ENCODE results near the gene ATXN8OS.

Gene ATXN8OS
- total RNA-seq: 0 reads per million in 3 donors

GRCh38 chr13:70107498-70108281 is at the start of gene ATXN8OS:
Gene ATXN8OS, plus strand, starts transcription at chr13:70107826.
- no peaks in the 10 kb centered on the region for H3K36me3 ChIP-seq (ENCODE audit: control insufficient read depth, insufficient read depth, low read length)
- H3K27me3 ChIP-seq (replicated peaks; ENCODE audit: control insufficient read depth, insufficient read depth, low read length, poor library complexity, severe bottlenecking): no peaks in the 10 kb centered on the region
- H3K27ac ChIP-seq (ENCODE audit: insufficient read depth, low read length, poor library complexity, severe bottlenecking): no peak within 1 kb of the TSS
- no peak for DNase-seq
- H3K4me1 ChIP-seq (ENCODE audit: control insufficient read depth, insufficient read depth, low read length, poor library complexity, severe bottlenecking): no peaks in the 10 kb centered on the region
- no peak within 1 kb of the TSS for H3K4me3 ChIP-seq (ENCODE audit: insufficient read depth, low read depth, low read length, poor library complexity, severe bottlenecking)
- no peaks in the 10 kb centered on the region for H3K9me3 ChIP-seq (ENCODE audit: control insufficient read depth, low read length)

- no peak overlapping the region for H3K4me3 ChIP-seq (ENCODE audit: insufficient read depth, low read depth, low read length, poor library complexity, severe bottlenecking)
- H3K27ac ChIP-seq (ENCODE audit: insufficient read depth, low read length, poor library complexity, severe bottlenecking): no peak overlapping the region
- H3K36me3 ChIP-seq (ENCODE audit: control insufficient read depth, insufficient read depth, low read length): no peaks in the 10 kb centered on the region
- no peaks in the 10 kb centered on the region for H3K9me3 ChIP-seq (ENCODE audit: control insufficient read depth, low read length)
- no peaks in the 10 kb centered on the region for H3K4me1 ChIP-seq (ENCODE audit: control insufficient read depth, insufficient read depth, low read length, poor library complexity, severe bottlenecking)
- DNase-seq: no peak
- H3K27me3 ChIP-seq (replicated peaks; ENCODE audit: control insufficient read depth, insufficient read depth, low read length, poor library complexity, severe bottlenecking): no peaks in the 10 kb centered on the region
Measured at GRCh38 chr13:70080012-70080411, 27.6 kb upstream of the ATXN8OS start.

- Histone ChIP-seq H3K36me3 (ENCODE audit: control insufficient read depth, insufficient read depth, low read length) (no peaks in the 10 kb centered on the region), H3K9me3 (ENCODE audit: control insufficient read depth, low read length) (no peaks in the 10 kb centered on the region), H3K27me3 (replicated peaks; ENCODE audit: control insufficient read depth, insufficient read depth, low read length, poor library complexity, severe bottlenecking) (no peaks in the 10 kb centered on the region), H3K4me3 (ENCODE audit: insufficient read depth, low read depth, low read length, poor library complexity, severe bottlenecking) (no peak overlapping the region), H3K27ac (ENCODE audit: insufficient read depth, low read length, poor library complexity, severe bottlenecking) (no peak overlapping the region), H3K4me1 (ENCODE audit: control insufficient read depth, insufficient read depth, low read length, poor library complexity, severe bottlenecking) (no peaks in the 10 kb centered on the region)
- DNase-seq: no peak
Measured at GRCh38 chr13:70087247-70087646, 20.4 kb upstream of the ATXN8OS start.

- Histone ChIP-seq H3K9me3 (ENCODE audit: control insufficient read depth, low read length) (no peaks in the 10 kb centered on the region), H3K4me1 (ENCODE audit: control insufficient read depth, insufficient read depth, low read length, poor library complexity, severe bottlenecking) (no peaks in the 10 kb centered on the region), H3K36me3 (ENCODE audit: control insufficient read depth, insufficient read depth, low read length) (no peaks in the 10 kb centered on the region), H3K27me3 (replicated peaks; ENCODE audit: control insufficient read depth, insufficient read depth, low read length, poor library complexity, severe bottlenecking) (no peaks in the 10 kb centered on the region), H3K27ac (ENCODE audit: insufficient read depth, low read length, poor library complexity, severe bottlenecking) (no peak overlapping the region), H3K4me3 (ENCODE audit: insufficient read depth, low read depth, low read length, poor library complexity, severe bottlenecking) (no peak overlapping the region)
- no peak for DNase-seq
Measured at GRCh38 chr13:70088926-70089325, 18.7 kb upstream of the ATXN8OS start.

- no peaks in the 10 kb centered on the region for H3K36me3 ChIP-seq (ENCODE audit: control insufficient read depth, insufficient read depth, low read length)
- no peak overlapping the region for H3K27ac ChIP-seq (ENCODE audit: insufficient read depth, low read length, poor library complexity, severe bottlenecking)
- H3K4me1 ChIP-seq (ENCODE audit: control insufficient read depth, insufficient read depth, low read length, poor library complexity, severe bottlenecking): no peaks in the 10 kb centered on the region
- no peak for DNase-seq
- no peaks in the 10 kb centered on the region for H3K9me3 ChIP-seq (ENCODE audit: control insufficient read depth, low read length)
- no peaks in the 10 kb centered on the region for H3K27me3 ChIP-seq (replicated peaks; ENCODE audit: control insufficient read depth, insufficient read depth, low read length, poor library complexity, severe bottlenecking)
- H3K4me3 ChIP-seq (ENCODE audit: insufficient read depth, low read depth, low read length, poor library complexity, severe bottlenecking): no peak overlapping the region
Measured at GRCh38 chr13:70090036-70090723, 17.4 kb upstream of the ATXN8OS start.

- no peak overlapping the region for H3K4me3 ChIP-seq (ENCODE audit: insufficient read depth, low read depth, low read length, poor library complexity, severe bottlenecking)
- no peak overlapping the region for H3K27ac ChIP-seq (ENCODE audit: insufficient read depth, low read length, poor library complexity, severe bottlenecking)
- H3K27me3 ChIP-seq (replicated peaks; ENCODE audit: control insufficient read depth, insufficient read depth, low read length, poor library complexity, severe bottlenecking): no peaks in the 10 kb centered on the region
- no peaks in the 10 kb centered on the region for H3K9me3 ChIP-seq (ENCODE audit: control insufficient read depth, low read length)
- H3K4me1 ChIP-seq (ENCODE audit: control insufficient read depth, insufficient read depth, low read length, poor library complexity, severe bottlenecking): no peaks in the 10 kb centered on the region
- H3K36me3 ChIP-seq (ENCODE audit: control insufficient read depth, insufficient read depth, low read length): no peaks in the 10 kb centered on the region
- no peak for DNase-seq
Measured at GRCh38 chr13:70098669-70099068, 9.0 kb upstream of the ATXN8OS start.

- Histone ChIP-seq H3K36me3 (ENCODE audit: control insufficient read depth, insufficient read depth, low read length) (no peaks in the 10 kb centered on the region), H3K4me1 (ENCODE audit: control insufficient read depth, insufficient read depth, low read length, poor library complexity, severe bottlenecking) (no peaks in the 10 kb centered on the region), H3K9me3 (ENCODE audit: control insufficient read depth, low read length) (no peaks in the 10 kb centered on the region), H3K4me3 (ENCODE audit: insufficient read depth, low read depth, low read length, poor library complexity, severe bottlenecking) (no peak overlapping the region), H3K27ac (ENCODE audit: insufficient read depth, low read length, poor library complexity, severe bottlenecking) (no peak overlapping the region), H3K27me3 (replicated peaks; ENCODE audit: control insufficient read depth, insufficient read depth, low read length, poor library complexity, severe bottlenecking) (no peaks in the 10 kb centered on the region)
- DNase-seq: no peak
Measured at GRCh38 chr13:70104481-70104880, 3.1 kb upstream of the ATXN8OS start.

- H3K27ac ChIP-seq (ENCODE audit: insufficient read depth, low read length, poor library complexity, severe bottlenecking): no peak overlapping the region
- H3K4me1 ChIP-seq (ENCODE audit: control insufficient read depth, insufficient read depth, low read length, poor library complexity, severe bottlenecking): no peaks in the 10 kb centered on the region
- no peak overlapping the region for H3K4me3 ChIP-seq (ENCODE audit: insufficient read depth, low read depth, low read length, poor library complexity, severe bottlenecking)
- DNase-seq: no peak
- H3K36me3 ChIP-seq (ENCODE audit: control insufficient read depth, insufficient read depth, low read length): no peaks in the 10 kb centered on the region
- H3K27me3 ChIP-seq (replicated peaks; ENCODE audit: control insufficient read depth, insufficient read depth, low read length, poor library complexity, severe bottlenecking): no peaks in the 10 kb centered on the region
- H3K9me3 ChIP-seq (ENCODE audit: control insufficient read depth, low read length): no peaks in the 10 kb centered on the region
Measured at GRCh38 chr13:70107125-70107497, 515 bp upstream of the ATXN8OS start.

GRCh38 chr13:70108356-70109105 is 905 bp downstream of the ATXN8OS start, which contains the start of gene KLHL1:
Gene KLHL1, minus strand, starts transcription at chr13:70108452. Its CDS starts 753 bp downstream, at chr13:70107699.
- H3K4me1 ChIP-seq (ENCODE audit: control insufficient read depth, insufficient read depth, low read length, poor library complexity, severe bottlenecking): no peaks in the 10 kb centered on the region
- no peaks in the 10 kb centered on the region for H3K9me3 ChIP-seq (ENCODE audit: control insufficient read depth, low read length)
- H3K36me3 ChIP-seq (ENCODE audit: control insufficient read depth, insufficient read depth, low read length): no peaks in the 10 kb centered on the region
- H3K27me3 ChIP-seq (replicated peaks; ENCODE audit: control insufficient read depth, insufficient read depth, low read length, poor library complexity, severe bottlenecking): no peaks in the 10 kb centered on the region
- H3K4me3 ChIP-seq (ENCODE audit: insufficient read depth, low read depth, low read length, poor library complexity, severe bottlenecking): no peak within 1 kb of the TSS
- DNase-seq: no peak
- no peak within 1 kb of the TSS for H3K27ac ChIP-seq (ENCODE audit: insufficient read depth, low read length, poor library complexity, severe bottlenecking)
